ENCODE data around the gene WNT3.

DNA sequence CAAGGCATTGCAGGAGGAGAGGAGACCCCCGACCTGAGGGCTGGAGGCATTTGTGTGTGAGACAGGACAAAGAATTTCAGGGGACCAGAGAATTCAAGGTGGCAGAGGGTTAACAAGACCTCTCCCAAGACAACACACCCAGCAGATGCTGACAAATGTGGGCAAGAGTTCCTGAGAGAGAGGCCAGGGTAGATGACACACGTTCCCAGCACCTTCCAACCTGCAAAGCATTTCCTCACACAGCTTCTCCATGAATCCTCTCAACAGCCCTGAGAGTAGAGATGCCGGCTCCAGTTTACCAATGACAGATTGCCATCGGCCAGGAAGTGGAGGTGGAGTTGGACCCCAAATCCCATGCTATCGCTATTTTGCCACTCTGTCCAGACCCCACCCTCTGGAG lies 25.0 kb downstream of the WNT3 start:
- TF ChIP-seq, protein P1, sequence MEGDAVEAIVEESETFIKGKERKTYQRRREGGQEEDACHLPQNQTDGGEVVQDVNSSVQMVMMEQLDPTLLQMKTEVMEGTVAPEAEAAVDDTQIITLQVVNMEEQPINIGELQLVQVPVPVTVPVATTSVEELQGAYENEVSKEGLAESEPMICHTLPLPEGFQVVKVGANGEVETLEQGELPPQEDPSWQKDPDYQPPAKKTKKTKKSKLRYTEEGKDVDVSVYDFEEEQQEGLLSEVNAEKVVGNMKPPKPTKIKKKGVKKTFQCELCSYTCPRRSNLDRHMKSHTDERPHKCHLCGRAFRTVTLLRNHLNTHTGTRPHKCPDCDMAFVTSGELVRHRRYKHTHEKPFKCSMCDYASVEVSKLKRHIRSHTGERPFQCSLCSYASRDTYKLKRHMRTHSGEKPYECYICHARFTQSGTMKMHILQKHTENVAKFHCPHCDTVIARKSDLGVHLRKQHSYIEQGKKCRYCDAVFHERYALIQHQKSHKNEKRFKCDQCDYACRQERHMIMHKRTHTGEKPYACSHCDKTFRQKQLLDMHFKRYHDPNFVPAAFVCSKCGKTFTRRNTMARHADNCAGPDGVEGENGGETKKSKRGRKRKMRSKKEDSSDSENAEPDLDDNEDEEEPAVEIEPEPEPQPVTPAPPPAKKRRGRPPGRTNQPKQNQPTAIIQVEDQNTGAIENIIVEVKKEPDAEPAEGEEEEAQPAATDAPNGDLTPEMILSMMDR (IDR thresholded peaks at IDR 0.05; ENCODE audit: extremely low read depth in 1 of 2, insufficient read depth in 1 of 2, low read depth in 1 of 2, low read length in 2 of 2) = no peak
- TF ChIP-seq MYC (IDR thresholded peaks at IDR 0.05; ENCODE audit: low read depth, low read length) (no peak), POLR2A (IDR thresholded peaks at IDR 0.05; ENCODE audit: low read depth, low read length) (no peak), POLR2AphosphoS5 (IDR thresholded peaks at IDR 0.05; ENCODE audit: insufficient read depth, low read depth, low read length) (no peak)
- TF ChIP-seq, protein P2, sequence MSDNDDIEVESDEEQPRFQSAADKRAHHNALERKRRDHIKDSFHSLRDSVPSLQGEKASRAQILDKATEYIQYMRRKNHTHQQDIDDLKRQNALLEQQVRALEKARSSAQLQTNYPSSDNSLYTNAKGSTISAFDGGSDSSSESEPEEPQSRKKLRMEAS (IDR thresholded peaks at IDR 0.05; ENCODE audit: insufficient read depth, insufficient read length) = no peak

All from endothelial cell of umbilical vein (primary cell).